ENCODE results near the gene PRSS2.

The PRSS2 gene

DNA sequence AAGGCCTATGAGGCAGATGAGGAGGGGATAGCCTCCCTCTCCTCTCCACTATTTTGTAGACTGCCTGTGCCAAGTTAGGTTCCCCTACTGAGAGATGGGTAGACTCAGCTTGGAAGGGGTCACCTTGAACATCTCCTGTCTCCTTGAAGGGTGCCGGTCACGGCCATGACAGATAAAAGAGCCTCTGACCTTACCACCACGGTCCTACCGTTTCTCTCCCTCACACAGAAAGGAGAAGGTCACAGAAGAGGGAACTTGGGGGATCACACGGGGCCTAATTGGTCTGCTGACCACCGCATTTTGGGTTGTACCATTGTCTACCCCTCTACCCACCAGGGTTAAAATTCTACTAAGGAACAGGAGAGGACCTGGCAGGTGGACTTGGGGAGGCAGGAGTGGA lies 17.0 kb downstream of the PRSS2 start:
- CTCF ChIA-PET: interaction anchor here (0.7 to 17.7 kb wide), 8 partner anchors 10 to 162 kb away, joined by 3 to 316 read pairs (median 26); partner anchors contain the start of gene PRSS2
- DNase-seq (ENCODE audit: extremely low spot score): no peak

GRCh38 chr7:142788303-142789289 lies 17.8 kb downstream of the PRSS2 start:
- POLR2A ChIA-PET: interaction anchor here (1.9 kb wide), 1 partner anchor 21 kb away, joined by 6 read pairs; no protein-coding TSS in a partner anchor
- CTCF ChIA-PET: interaction anchor here (0.7 to 17.7 kb wide), 12 partner anchors 9 to 184 kb away, joined by 3 to 316 read pairs (median 9); partner anchors contain the start of gene PRSS2
- DNase-seq (ENCODE audit: extremely low spot score): no peak
- TF ChIP-seq CTCF (IDR thresholded peaks at IDR 0.05; ENCODE audit: control extremely low read depth, extremely low read depth, low read depth, missing control alignments): no peak

More for the DNA sequence above, 17.0 kb downstream of the PRSS2 start:
- POLR2A ChIA-PET: interaction anchor here (1.9 kb wide), 1 partner anchor 21 kb away, joined by 6 read pairs; no protein-coding TSS in a partner anchor
- TF ChIP-seq CTCF (IDR thresholded peaks at IDR 0.05; ENCODE audit: control extremely low read depth, extremely low read depth, low read depth, missing control alignments): no peak

GRCh38 chr7:142789441-142789840 lies 18.7 kb downstream of the PRSS2 start:
- TF ChIP-seq CTCF (IDR thresholded peaks at IDR 0.05; ENCODE audit: control extremely low read depth, extremely low read depth, low read depth, missing control alignments): no peak
- DNase-seq (ENCODE audit: extremely low spot score): no peak
- CTCF ChIA-PET: interaction anchor here (0.8 to 17.7 kb wide), 10 partner anchors 8 to 185 kb away, joined by 3 to 316 read pairs (median 16); no protein-coding TSS in a partner anchor
- POLR2A ChIA-PET: interaction anchor here (1.9 kb wide), 1 partner anchor 20 kb away, joined by 6 read pairs; no protein-coding TSS in a partner anchor

- TF ChIP-seq CTCF (IDR thresholded peaks at IDR 0.05; ENCODE audit: control extremely low read depth, extremely low read depth, low read depth, missing control alignments): no peak
- POLR2A ChIA-PET: no interaction called here
- CTCF ChIA-PET: interaction anchor here (1.1 to 17.7 kb wide), 7 partner anchors 8 to 164 kb away, joined by 3 to 316 read pairs (median 32); partner anchors contain the start of gene EPHB6
- DNase-seq (ENCODE audit: extremely low spot score): no peak
Observed at GRCh38 chr7:142790056-142790455, 19.3 kb downstream of the PRSS2 start.

GRCh38 chr7:142790555-142790954 lies 19.8 kb downstream of the PRSS2 start:
- POLR2A ChIA-PET: no interaction called here

More at GRCh38 chr7:142790555-142790954, 19.8 kb downstream of the PRSS2 start:
- no peak for TF ChIP-seq CTCF (IDR thresholded peaks at IDR 0.05; ENCODE audit: control extremely low read depth, extremely low read depth, low read depth, missing control alignments)
- DNase-seq (ENCODE audit: extremely low spot score): no peak
- CTCF ChIA-PET: interaction anchor here (0.9 to 17.7 kb wide), 7 partner anchors 9 to 157 kb away, joined by 3 to 316 read pairs (median 11); partner anchors contain the start of gene EPHB6
